ENCODE measurements around the gene COBL.

Gene COBL

GRCh38 chr7:51045319-51046102, 271.1 kb downstream of the COBL start:
- DNase-seq (ENCODE audit: low spot score), result no peak

GRCh38 chr7:51043461-51043860, 273.1 kb downstream of the COBL start:
- no peak for DNase-seq (ENCODE audit: low spot score)

GRCh38 chr7:51040787-51041186, 275.8 kb downstream of the COBL start:
- DNase-seq (ENCODE audit: low spot score), result no peak

GRCh38 chr7:51038573-51038972, 278.0 kb downstream of the COBL start:
- DNase-seq (ENCODE audit: low spot score), result no peak

- DNase-seq (ENCODE audit: low spot score), result no peak
Measured at GRCh38 chr7:51035716-51036115, 280.9 kb downstream of the COBL start.

- DNase-seq (ENCODE audit: low spot score), result no peak
Measured at GRCh38 chr7:51034521-51035264, 281.9 kb downstream of the COBL start.

- no peak for DNase-seq (ENCODE audit: low spot score)
Measured at GRCh38 chr7:51033727-51034520, 282.7 kb downstream of the COBL start.

GRCh38 chr7:51031791-51032515, 284.7 kb downstream of the COBL start:
- no peak for DNase-seq (ENCODE audit: low spot score)

GRCh38 chr7:51031216-51031615, 285.4 kb downstream of the COBL start:
- no peak for DNase-seq (ENCODE audit: low spot score)

GRCh38 chr7:51029701-51030191, 286.9 kb downstream of the COBL start:
- DNase-seq (ENCODE audit: low spot score), result peak; percentile 71

- no peak for DNase-seq (ENCODE audit: low spot score)
Measured at GRCh38 chr7:51029131-51029530, 287.5 kb downstream of the COBL start.

GRCh38 chr7:51027935-51028830, 288.4 kb downstream of the COBL start:
- no peak for DNase-seq (ENCODE audit: low spot score)

- DNase-seq (ENCODE audit: low spot score), result no peak
Measured at GRCh38 chr7:51027106-51027934, 289.3 kb downstream of the COBL start.

GRCh38 chr7:51026341-51026740, 290.3 kb downstream of the COBL start:
- no peak for DNase-seq (ENCODE audit: low spot score)

- no peak for DNase-seq (ENCODE audit: low spot score)
Measured at GRCh38 chr7:51025668-51026067, 290.9 kb downstream of the COBL start.

- no peak for DNase-seq (ENCODE audit: low spot score)
Measured at GRCh38 chr7:51024867-51025266, 291.7 kb downstream of the COBL start.

GRCh38 chr7:51023547-51023946, 293.1 kb downstream of the COBL start:
- no peak for DNase-seq (ENCODE audit: low spot score)

GRCh38 chr7:51022821-51023220, 293.8 kb downstream of the COBL start:
- no peak for DNase-seq (ENCODE audit: low spot score)

- DNase-seq (ENCODE audit: low spot score), result peak; percentile 49
Measured at GRCh38 chr7:51021906-51022570, 294.6 kb downstream of the COBL start.
